GM21447 (cell line): ENCODE measurements around the gene FREM2.

Source experiments
- ATAC-seq: cut with Tn5 transposase; IDR thresholded peaks from one replicate; pipeline ENCODE4 v1.9.1; 2021; ENCODE audit not compliant: unreplicated experiment

FREM2 gene

GRCh38 chr13:38883783-38884182 lies 196.9 kb downstream of the FREM2 start:
- no peak for ATAC-seq

GRCh38 chr13:38888309-38888708 lies 201.4 kb downstream of the FREM2 start:
- ATAC-seq, result no peak

DNA sequence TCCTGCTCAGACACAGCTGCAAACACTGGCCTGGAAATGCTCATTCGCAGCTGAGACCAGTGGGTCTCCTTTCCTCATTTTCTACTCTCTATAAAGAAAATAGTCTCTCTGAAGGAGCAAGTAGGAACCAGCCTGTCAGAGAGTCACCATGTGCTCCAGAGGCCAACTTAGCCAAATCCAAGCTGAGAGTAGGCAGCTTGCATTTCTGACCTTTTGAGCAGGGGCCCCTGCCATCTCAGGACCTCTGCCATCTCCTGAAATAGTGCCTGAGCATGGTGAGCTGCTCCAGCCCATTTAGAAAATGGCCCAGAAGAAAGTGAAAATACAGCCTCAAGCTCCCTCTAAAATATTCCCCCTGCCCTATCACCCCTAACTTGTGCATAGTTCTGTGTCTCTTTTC lies 208.2 kb downstream of the FREM2 start:
- ATAC-seq, result no peak

GRCh38 chr13:38897521-38897920 lies 210.6 kb downstream of the FREM2 start:
- ATAC-seq, result no peak

DNA sequence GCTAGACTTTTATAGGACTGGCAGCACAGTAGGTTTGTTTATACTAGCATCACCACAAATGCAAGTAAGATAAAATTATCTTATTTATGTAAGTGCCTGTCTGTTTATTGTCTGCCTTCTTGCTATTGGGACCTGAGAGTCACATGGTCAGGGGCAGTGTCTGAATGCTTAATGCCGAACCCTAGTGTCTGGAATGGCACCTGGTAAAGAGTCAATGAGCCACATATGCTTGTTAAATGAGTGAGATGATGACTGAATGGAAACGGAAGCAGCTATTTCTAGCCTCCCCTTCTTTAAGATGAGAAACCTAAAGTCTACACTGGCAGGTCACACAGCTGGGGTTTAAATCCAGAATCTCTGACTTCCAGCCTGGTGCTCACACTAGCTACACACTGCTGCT lies 211.6 kb downstream of the FREM2 start:
- ATAC-seq, result no peak

- no peak for ATAC-seq
Observed at GRCh38 chr13:38899571-38899970, 212.7 kb downstream of the FREM2 start.

DNA sequence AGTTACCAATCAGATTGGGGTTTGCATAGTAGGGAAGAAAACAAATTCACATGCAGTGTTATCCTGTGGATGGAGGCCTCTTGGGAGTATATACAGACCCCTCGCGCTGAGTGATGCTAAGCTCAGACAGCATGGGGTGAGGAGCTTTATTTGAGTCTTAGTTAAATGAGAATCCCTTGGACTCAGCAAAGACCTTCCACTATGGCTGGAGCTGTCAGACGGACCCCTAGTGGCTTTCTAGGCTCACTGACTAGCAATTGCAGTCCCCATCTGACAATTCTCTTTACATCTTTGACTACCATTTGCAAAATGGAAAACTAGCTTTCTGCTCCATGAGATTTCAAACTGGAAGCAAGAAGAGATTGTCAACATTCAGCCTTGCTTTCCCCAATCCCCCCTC lies 213.3 kb downstream of the FREM2 start:
- no peak for ATAC-seq

- no peak for ATAC-seq
Observed at GRCh38 chr13:38902551-38902950, 215.7 kb downstream of the FREM2 start.

GRCh38 chr13:38905081-38905480 lies 218.2 kb downstream of the FREM2 start:
- ATAC-seq, result no peak

DNA sequence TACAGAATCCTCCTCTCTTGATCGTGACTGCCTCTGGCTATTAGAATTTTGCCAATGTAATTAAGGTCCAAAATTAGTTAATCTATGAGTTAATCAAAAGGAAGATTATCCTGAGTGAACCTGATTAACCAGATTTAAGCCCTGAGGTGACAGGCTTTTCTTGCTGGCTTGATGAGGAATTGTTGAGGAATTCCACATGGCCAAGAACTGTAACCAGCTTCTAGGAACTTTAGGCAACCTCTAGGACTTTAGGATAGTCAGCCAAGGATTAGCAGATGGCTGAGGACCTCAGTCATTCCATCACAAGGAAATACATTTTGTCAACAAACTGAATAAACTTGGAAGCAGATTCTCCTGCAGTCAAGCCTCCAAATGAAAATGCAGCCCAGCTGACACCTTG lies 219.0 kb downstream of the FREM2 start:
- ATAC-seq, result no peak

GRCh38 chr13:38908574-38908973 lies 221.7 kb downstream of the FREM2 start:
- ATAC-seq, result no peak

DNA sequence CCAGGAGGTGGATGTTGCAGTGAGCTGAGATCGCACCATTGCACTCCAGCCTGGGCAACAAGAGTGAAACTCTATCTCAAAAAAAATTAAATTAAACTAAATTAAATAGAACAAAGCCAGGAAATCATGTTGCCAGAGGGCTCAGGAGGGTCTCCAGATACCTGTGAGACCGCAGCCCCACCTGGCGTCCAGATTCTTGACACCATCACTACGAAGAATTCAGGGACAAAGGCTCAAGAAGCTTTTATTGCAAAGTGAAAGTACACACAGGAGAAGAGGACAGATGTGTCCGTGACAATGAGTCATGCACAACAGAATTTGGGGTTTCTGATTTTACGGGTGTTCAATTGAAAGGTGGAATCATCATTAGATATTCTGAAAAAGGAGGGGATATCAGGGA lies 227.2 kb downstream of the FREM2 start:
- ATAC-seq, result no peak

DNA sequence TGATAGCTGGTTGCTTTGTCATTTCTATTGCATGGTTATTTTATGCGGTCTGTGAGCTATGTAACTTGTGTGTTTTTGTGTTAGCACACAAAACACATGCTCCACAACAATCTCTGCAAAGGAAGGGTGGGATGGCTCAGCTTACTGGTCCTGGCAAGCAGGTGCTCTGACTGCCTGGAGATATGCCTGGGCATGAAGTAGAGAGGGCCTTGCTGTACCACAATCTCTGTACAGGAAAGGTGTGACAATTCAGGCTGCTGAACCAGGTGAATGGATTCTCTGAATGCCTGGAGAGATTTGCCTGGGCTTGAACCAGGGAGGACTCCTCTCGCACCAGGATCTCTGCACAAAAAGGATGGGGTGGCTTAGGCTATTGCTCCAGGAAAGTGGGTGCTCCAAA lies 234.2 kb downstream of the FREM2 start:
- ATAC-seq, result no peak

DNA sequence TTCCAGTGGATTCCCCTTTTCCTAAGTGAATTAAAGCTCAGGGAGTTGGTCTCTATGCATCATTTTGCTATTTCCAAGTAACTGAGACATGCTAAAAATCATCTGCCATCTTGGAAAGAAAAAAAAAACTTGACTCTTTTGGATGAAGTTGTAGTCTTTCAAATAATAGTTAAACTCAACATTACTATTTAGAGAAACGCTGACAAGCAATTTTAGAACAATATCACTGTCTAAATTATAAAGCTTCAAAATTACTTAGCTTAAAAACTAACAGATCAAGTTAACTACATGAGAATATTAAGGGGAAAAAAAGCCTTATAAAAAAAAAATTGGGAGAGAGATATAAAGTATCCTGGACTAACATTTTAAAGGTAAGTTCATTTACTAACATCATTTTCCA lies 235.3 kb downstream of the FREM2 start:
- no peak for ATAC-seq

- no peak for ATAC-seq
Observed at GRCh38 chr13:38933786-38934185, 246.9 kb downstream of the FREM2 start.
